Activated CD4-positive, alpha-beta T cell treated with anti-CD3 and anti-CD28 coated beads, Interleukin-2, amount 50 U/mL, for 24 hours (primary cell): Measurements from ENCODE around the gene RSBN1.
"Not testable (repeated sequence)": the region's sequence is repeated elsewhere in the genome, so short reads cannot be mapped to it uniquely, and the experiment has no call there.

Experiments used
- DNase-seq, 2 donors: peaks; one replicate each; pipeline ENCODE4 v3.0.0-alpha.2; 2020; ENCODE audit warnings: low read depth in 1 of 2, low spot score in 1 of 2

Gene RSBN1

GRCh38 chr1:113811888-113812660 is at the start of gene RSBN1:
RSBN1 (minus strand) TSS chr1:113812476; CDS start chr1:113812412, 64 bp downstream.
- peak; percentile 93 to 98 for DNase-seq

- no peak for DNase-seq
Observed at GRCh38 chr1:113861641-113862040, 49.4 kb upstream of the RSBN1 start.

DNA sequence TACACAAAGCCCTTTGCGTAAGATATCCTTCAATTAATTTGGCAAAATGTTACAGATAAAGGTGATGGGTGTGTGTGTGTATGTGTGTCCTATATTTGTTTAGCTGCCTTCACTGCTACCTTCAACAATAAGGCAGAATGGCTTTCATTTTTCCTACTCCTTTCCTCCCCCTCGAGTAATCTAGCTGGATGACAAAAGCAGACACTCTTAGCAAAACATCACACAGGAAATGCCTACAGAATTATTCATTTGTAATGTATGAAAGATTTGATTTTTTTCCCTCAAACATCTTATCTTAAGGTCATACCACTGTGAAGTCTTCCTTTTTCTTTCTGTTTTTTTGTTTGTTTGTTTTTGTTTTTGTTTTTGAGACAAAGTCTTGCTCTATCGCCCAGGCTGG is 48.6 kb upstream of the RSBN1 start:
- no peak for DNase-seq

DNA sequence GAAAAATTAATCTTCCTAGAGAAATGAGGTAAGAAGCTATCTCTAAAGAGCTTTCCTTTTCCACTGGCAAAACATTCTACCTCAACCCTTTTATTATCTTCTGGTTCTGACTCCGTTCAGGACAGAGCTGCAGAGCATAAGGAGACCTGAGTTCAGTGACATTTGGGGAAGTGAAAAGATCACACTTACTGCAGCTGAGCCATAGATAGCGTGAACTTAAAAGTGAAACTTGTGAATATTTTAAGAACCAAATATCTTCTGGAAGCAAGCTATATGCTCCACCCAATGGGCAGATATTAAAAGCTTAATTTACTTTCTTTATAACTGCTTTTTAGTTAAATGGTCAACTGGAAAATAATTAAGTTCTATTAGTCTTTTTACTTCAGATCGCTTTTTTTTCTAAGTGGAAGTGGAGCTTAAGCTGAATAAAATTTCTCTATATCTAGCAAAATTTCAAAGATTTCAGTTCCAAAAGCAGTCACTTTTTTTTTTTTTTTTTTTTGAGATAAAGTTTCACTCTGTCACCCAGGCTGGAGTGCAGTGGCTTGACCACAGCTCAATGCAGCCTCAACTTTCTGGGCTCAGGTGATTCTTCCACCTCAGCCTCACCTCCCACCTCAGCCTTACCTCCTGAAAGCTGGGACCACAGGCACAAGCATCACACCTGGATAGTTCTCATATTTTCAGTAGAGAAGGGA is 47.4 kb upstream of the RSBN1 start:
- no peak for DNase-seq

DNA sequence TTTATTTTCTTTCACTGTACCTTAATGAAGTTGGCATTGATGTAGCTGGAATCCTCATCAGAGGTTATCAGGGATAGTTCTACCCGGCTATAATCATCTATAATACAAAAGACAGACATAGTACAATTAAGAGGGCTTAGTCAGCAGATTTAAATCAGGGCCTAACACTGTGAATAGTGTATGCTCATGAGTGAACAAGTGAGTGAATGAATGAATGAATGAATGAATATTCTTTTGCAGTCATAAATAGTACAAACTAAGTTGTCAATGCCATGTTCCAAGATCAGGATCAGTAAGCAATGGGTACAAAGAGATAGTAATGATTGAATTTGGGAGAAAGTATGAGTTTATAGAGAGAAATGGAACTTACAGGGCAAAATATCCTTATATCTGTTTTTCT is 46.7 kb upstream of the RSBN1 start:
- no peak for DNase-seq

DNA sequence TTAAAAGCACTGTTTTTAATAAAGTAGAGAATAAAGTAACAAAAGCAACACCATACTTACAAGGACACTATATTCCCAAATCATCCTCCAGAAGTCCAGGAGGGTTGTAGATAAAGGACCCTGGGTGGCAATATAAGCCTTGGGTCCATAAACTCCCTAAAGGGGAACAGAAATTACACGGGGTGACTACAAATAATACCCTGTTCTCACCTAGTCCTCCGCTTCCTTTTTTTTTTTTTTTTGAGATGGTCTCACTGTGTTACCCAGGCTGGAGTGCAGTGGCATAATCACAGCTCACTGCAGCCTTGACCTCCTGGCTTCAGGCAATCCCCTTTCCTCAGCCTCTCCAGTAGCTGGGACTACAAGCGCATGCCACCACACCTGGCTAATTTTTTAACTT is 46.1 kb upstream of the RSBN1 start:
- no peak for DNase-seq

- no peak for DNase-seq
Observed at GRCh38 chr1:113857776-113858175, 45.5 kb upstream of the RSBN1 start.

- DNase-seq: no peak
Observed at GRCh38 chr1:113856401-113856790, 44.1 kb upstream of the RSBN1 start.

DNA sequence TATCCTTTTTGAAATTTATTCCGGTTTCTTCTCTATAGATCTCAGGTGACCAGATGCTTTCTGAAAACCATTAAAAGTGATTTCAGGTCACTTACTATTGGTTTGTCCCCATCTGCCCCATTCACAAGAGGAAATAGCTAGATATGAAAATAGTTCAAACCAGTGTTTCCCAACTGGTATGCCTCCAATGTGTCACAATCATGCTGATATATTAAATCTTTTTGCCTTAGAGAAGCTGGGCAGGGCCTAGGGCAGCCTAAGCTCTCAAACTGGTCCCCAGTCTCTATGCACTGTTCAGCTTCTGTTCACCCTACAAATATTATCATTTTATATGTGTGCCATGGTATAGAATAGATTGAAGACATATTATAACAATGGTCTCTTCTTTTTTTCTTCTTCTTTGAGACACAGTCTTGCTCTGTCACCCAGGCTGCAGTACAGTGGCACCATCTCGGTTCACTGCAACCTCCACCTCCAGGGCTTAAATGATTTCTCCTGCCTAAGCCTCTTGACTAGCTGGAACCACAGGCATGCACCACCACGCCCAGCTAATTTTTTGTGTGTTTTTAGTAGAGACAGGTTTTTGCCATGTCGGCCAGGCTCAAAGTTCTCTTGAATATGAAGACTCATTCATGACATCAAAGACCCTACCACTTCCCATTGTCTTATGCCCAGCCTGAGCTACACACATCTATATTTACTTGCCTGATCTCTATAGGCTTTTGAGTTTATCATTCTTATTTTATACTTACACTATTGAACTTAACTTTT is 43.5 kb upstream of the RSBN1 start:
- no peak for DNase-seq

DNA sequence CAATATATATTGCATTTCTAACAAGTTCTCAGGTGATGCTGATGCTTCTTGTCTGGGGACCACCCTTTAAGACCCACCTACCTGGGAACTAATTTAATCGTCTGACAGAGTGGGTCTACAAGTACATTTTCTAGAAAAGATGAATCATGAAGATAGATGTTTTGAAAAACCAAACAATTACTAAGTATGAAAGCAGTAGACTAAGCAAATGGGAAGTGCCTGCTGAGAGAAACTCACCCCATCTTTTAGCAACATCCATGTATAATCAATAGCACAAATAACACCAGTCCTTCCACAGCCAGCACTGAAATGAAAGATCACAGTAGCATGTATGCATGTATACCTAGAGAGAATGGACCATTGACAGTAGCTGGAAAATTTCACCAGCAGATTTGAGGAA is 42.0 kb upstream of the RSBN1 start:
- no peak for DNase-seq

- not testable (repeated sequence) for DNase-seq
Observed at GRCh38 chr1:113852694-113853093, 40.4 kb upstream of the RSBN1 start.

- DNase-seq: no peak
Observed at GRCh38 chr1:113850127-113850796, 38.0 kb upstream of the RSBN1 start.

DNA sequence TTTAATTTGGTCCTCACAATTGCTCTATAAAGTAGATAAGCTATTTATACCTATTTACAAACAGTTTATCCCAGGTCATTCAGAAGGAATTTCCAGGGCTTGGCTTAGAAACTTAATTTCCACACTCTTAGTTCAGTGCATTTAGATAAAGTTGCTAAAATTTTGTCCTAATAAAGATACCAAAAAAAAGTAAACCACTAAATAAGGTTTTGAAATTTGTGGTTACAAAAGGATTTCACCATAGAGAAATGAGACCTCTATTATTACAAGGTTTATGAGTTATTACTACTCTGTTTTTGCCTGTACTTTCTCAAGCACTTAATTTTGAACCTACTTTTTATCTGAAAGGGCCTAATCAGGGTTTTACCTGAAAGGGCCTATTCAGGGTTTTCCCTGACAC is 36.8 kb upstream of the RSBN1 start:
- DNase-seq: no peak

DNA sequence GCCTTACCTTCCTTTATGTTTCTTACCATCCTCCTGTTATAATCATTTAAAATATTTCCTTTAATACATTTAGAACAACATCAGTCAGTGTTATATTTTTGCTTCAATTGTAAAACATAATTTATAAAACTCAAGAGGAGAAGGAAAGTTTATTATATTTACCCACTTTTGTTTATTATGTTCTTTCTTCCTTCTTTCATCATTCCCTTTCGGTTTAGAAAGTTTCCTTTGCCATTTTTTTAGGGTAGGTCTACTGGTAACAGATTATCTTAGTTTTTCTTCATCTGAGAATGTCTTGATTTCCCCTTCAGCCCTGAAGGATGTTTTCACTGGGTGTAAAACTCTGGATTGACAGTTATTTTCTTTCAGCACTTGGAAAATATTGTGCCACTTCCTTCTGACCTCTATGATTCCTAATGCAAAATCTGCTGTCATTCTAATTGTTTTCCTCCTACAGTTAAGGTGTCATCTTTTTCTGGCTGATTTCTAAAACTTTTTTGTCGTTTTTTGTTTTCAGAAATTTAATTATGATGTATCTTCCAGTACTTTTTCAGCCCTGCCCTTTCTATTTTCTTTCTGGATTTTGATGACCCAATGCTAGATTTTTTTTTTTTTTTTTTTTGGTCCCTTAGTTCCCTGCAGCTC is 34.2 kb upstream of the RSBN1 start:
- DNase-seq: no peak

GRCh38 chr1:113836534-113836933 is 24.3 kb upstream of the RSBN1 start:
- DNase-seq: no peak

- DNase-seq: peak in 1 of 2 donors; percentile 36
Observed at GRCh38 chr1:113835686-113836290, 23.5 kb upstream of the RSBN1 start.

DNA sequence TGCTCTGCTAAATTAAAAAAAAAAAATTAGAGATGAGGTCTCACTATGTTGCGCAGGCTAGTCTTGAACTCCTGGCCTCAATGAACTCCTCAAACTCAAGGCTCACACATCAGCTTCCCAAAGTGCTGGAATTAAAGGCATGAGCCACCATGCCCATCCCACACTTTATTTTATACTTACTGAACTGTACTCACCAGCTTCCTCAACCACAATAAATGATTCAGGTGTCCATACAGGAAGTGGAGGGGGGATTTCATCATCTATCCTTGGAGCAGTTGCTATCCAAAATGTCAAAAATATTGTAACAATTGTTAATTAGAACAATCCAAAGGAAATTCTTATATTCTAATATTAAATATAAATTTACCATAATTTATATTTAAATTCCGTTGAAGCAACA is 22.4 kb upstream of the RSBN1 start:
- no peak for DNase-seq

DNA sequence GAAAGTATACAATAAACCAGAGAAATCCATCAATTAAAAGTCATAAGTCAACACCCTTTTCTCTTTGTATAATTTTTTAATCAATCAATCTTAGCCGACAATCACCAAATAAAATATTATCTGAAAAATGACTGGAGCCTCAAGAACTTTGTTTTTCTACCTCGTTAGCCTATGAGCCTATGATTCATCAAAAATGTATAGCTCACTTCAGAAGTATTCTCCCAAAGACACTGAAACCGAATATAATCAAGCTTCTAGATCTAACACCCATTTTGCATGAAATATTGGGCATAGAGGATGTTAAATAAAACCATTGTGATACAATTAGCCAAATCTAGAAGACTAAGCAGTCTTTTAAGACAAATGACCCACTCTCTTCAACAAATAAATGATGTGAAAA is 17.8 kb upstream of the RSBN1 start:
- no peak for DNase-seq

GRCh38 chr1:113821916-113822315 is 9.6 kb upstream of the RSBN1 start:
- DNase-seq: no peak

DNA sequence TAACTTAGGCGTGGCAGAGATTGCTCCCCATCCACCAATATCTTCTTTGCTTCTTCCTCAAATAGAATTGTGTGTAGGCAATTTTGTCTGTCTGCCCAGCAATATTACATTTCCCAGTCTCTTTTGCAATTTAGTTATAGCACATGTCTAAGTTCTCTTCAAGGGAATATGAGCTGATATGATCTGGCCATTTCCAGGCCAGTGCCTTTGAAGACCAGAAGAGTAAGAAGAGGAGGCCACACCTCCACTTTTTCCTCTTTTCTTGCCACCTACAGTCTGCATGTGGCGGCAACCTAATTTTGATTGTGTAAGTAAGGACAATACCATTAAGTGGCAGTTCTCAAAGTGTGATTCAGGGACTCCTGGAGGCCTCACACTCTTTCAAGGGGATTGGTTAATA is 6.3 kb upstream of the RSBN1 start:
- no peak for DNase-seq

DNA sequence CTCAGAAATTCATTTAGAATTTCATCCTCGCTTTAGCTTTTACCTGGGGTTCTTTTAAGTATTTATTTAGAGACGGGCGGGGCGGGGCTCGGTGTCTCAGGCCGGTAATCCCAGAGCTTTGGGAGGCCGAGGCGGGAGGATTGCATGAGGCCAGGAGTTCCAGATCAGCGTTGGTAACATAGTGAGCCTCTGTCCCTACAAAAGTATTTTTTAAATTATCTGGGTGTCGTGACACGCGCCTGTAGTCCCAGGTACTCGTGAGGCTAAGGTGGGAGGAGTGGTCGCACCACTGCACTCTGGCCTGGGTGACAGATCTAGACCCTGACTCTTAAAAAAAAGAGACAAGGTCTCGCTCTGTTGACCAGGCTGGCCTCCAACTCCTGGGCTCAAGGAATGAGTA is 942 bp upstream of the RSBN1 start:
- DNase-seq: no peak
